GM12878 (cell line): ENCODE data around the gene MT1HL1. TPM values are rescaled to one million over a fixed set of nuclear protein-coding genes. Genes with fewer than 3 reads are reported as not detected.

Source experiments
- ATAC-seq: fragments of 200-7000 bp; cut with Tn5 transposase; 3 replicates; pipeline ENCODE4 v1.9.1; 2020; ENCODE audit warnings: mild to moderate bottlenecking, moderate library complexity
- BruUV-seq: library from RNA; stranded (reverse); fragments of 400-500 nt; replicated peaks from 2 replicates; lab custom pipeline; 2021; lab: Mats Ljungman, UMichigan
- CTCF ChIA-PET: fragments of 300-600 bp; sonication (Branson Sonifier 250); formaldehyde crosslinking; extraction: SDS; loops from one replicate; lab custom pipeline; 2021; ENCODE audit warnings: inconsistent platforms; lab: Yijun Ruan, JAX
- POLR2A ChIA-PET: fragments of 350-600 bp; formaldehyde crosslinking; extraction: SDS; loops from one replicate; lab custom pipeline; 2021; ENCODE audit warnings: inconsistent platforms; lab: Charles Lee
- RAD21 ChIA-PET: fragments of 300-600 bp; sonication (Branson Sonifier 250); formaldehyde crosslinking; loops from one replicate; lab custom pipeline; 2023; ENCODE audit warnings: antibody characterized with exemption; ENCODE audit not compliant: unreplicated experiment; lab: Charles Lee
- SMC1A ChIA-PET: fragments of 300-600 bp; sonication (Branson Sonifier 250); formaldehyde crosslinking; loops from one replicate; lab custom pipeline; 2023; ENCODE audit not compliant: unreplicated experiment, uncharacterized antibody; lab: Charles Lee
- DNase-seq: peaks from one replicate; pipeline ENCODE4 v3.0.0-alpha.2; 2011; ENCODE audit warnings: low read depth, low spot score
- FAIRE-seq: peaks from 3 replicates; lab custom pipeline; 2011; peaks lifted over from hg19 to GRCh38; lab: Jason Lieb, UNC
- H2AFZ ChIP-seq: 2 replicates; pipeline ENCODE4 v1.6.0; 2011; ENCODE audit warnings: low read depth, low read length, control low read depth; ENCODE audit not compliant: control insufficient read depth
- H3K27ac ChIP-seq: 2 replicates; pipeline ENCODE4 v1.5.1; 2011; ENCODE audit warnings: control low read depth; ENCODE audit not compliant: control insufficient read depth, insufficient read depth
- H3K27me3 ChIP-seq, 2 experiments: replicated peaks in 1 of 2; 2 replicates each; pipeline versions ENCODE4 v1.6.0 to v1.6.1; 2011; ENCODE audit warnings: low read length in 1 of 2; ENCODE audit not compliant: control insufficient read depth in 2 of 2, insufficient read depth in 2 of 2
- H3K36me3 ChIP-seq, 2 experiments: 2 replicates each; pipeline ENCODE4 v1.5.1; 2011; ENCODE audit warnings: low read length in 1 of 2; ENCODE audit not compliant: control insufficient read depth in 2 of 2, insufficient read depth in 2 of 2
- H3K4me1 ChIP-seq: 2 replicates; pipeline ENCODE4 v1.6.1; 2011; ENCODE audit warnings: mild to moderate bottlenecking, low read length, moderate library complexity, mixed read lengths; ENCODE audit not compliant: control insufficient read depth, insufficient read depth
- H3K4me2 ChIP-seq: 2 replicates; pipeline ENCODE4 v1.6.0; 2011; ENCODE audit warnings: control low read depth; ENCODE audit not compliant: control insufficient read depth, insufficient read depth
- H3K4me3 ChIP-seq: fragments of 200-600 bp; sonication (generic); 2 replicates; pipeline ENCODE4 v1.5.1; 2016
- H3K79me2 ChIP-seq: 2 replicates; pipeline ENCODE4 v1.6.0; 2011; ENCODE audit warnings: low read length; ENCODE audit not compliant: control insufficient read depth, insufficient read depth
- H3K9ac ChIP-seq: 2 replicates; pipeline ENCODE4 v1.8.0; 2011; ENCODE audit warnings: low read length, control low read depth, mixed read lengths; ENCODE audit not compliant: control insufficient read depth, insufficient read depth
- H3K9me3 ChIP-seq: replicated peaks from 3 replicates; pipeline ENCODE4 v1.5.1; 2011; ENCODE audit warnings: mild to moderate bottlenecking, low read length; ENCODE audit not compliant: control insufficient read depth, insufficient read depth
- H4K20me1 ChIP-seq: 2 replicates; pipeline ENCODE4 v1.6.0; 2011; ENCODE audit not compliant: control insufficient read depth, insufficient read depth
- BACH1 ChIP-seq: fragments of 450-650 bp; IDR thresholded peaks from 2 replicates; pipeline ENCODE4 v1.6.1; 2017; ENCODE audit warnings: mild to moderate bottlenecking, borderline replicate concordance
- CBX5 ChIP-seq: sonication (generic); IDR thresholded peaks from 2 replicates; pipeline ENCODE4 v1.6.1; 2016; ENCODE audit warnings: low read depth, moderate library complexity, mild to moderate bottlenecking, inconsistent platforms
- POU2F2 ChIP-seq: IDR thresholded peaks from 3 replicates; pipeline ENCODE4 v1.6.1; 2011; ENCODE audit warnings: low read depth, mild to moderate bottlenecking, low read length, borderline replicate concordance
- TAF1 ChIP-seq: IDR thresholded peaks from 2 replicates; pipeline ENCODE4 v1.6.1; 2011; ENCODE audit warnings: mild to moderate bottlenecking, low read depth, low read length, borderline replicate concordance
- ZNF24 ChIP-seq: fragments of 450-650 bp; IDR thresholded peaks from 2 replicates; pipeline ENCODE4 v1.6.1; 2017; ENCODE audit warnings: antibody characterized with exemption, mild to moderate bottlenecking
- ZNF622 ChIP-seq: fragments of 450-650 bp; IDR thresholded peaks from 2 replicates; pipeline ENCODE4 v1.6.1; 2017; ENCODE audit warnings: mild to moderate bottlenecking, inconsistent platforms
- WGBS: methylation state at CpG from one replicate; pipeline ENCODE4 v1.1.6; 2016; ENCODE audit warnings: low lambda C conversion rate; ENCODE audit not compliant: insufficient replicate concordance, insufficient coverage; ENCODE audit errors: missing lambda C conversion rate; 5-methylcytosine and 5-hydroxymethylcytosine counted together
- in situ Hi-C: fragments of 300-500 bp; cut with MboI; formaldehyde crosslinking; loops from 9 replicates; pipeline ENCODE4 v1.14.3; 2018; ENCODE audit warnings: mixed read lengths
- intact Hi-C: fragments of 100-400 bp; cut with micrococcal nuclease; formaldehyde crosslinking; loops from one replicate; pipeline ENCODE4 v1.14.2; 2022; ENCODE audit not compliant: unreplicated experiment
- polyA plus RNA-seq, 11 experiments: library from polyadenylated mRNA; depleted of rRNA in 4 of 11; unstranded in 6 of 11; stranded (reverse) in 5 of 11; fragments of >200 nt; fragmentation: Nextera tagmentation in 4 of 11; fragmentation: Illumina TruSeq in 1 of 11; extraction: Ambion mirVana in 4 of 11; extraction: Trizol in 1 of 11; gene quantifications; 1 replicate in 1 of 11; 2 replicates in 10 of 11; pipeline versions ENCODE4 v1.2.1 to v1.2.3, GENCODE V29; 2011 to 2016; ENCODE audit warnings: inconsistent platforms in 2 of 11, missing spikeins in 2 of 11, low read depth in 1 of 11
- total RNA-seq, 4 experiments: library from RNA; depleted of rRNA in 3 of 4; stranded (reverse); fragments of >200 nt in 3 of 4; fragmentation: Illumina TruSeq in 1 of 4; extraction: Trizol in 1 of 4; gene quantifications; 2 replicates each; pipeline versions ENCODE4 v1.2.1 to v1.2.3, GENCODE V29; 2013 to 2021
- TF ChIP-seq, protein P1 (sequence below): fragments of 450-650 bp; IDR thresholded peaks from 2 replicates; pipeline ENCODE4 v1.6.1; 2016; ENCODE audit warnings: mild to moderate bottlenecking

MT1HL1 gene
- total and polyA plus RNA-seq, 10 of the 15 experiments (the other 5 are each of a cell fraction or from before 2014, with no cell fraction given) = not detected

DNA sequence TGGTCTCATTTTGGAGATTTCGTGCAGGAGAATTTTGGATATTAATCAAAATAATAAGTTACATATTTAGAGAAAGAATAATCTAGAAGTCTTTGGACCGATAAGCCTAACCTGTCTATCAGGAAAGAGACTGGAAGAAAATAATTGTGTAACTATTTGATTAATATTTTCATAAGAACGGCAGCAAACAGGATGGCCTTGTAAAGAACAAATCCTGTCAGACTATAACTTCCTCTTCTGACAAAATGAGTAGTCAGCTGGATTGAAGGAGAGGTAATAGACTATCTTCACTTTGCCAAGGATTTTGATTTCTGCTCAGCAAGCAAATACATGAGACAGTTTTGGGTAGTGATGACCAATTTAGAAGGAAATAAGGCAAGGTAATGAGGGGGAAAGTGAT lies 25.0 kb upstream of the MT1HL1 start:
- no peak for DNase-seq
- Histone ChIP-seq H3K4me1 (no peaks in the 10 kb centered on the region), H3K79me2 (no peaks in the 10 kb centered on the region), H3K9me3 (no peaks in the 10 kb centered on the region), H3K27me3 (no peaks in the 10 kb centered on the region; a peak in 1 of 4 replicates), H4K20me1 (no peaks in the 10 kb centered on the region), H2AFZ (no peak overlapping the region), H3K9ac (no peak overlapping the region), H3K27ac (no peak overlapping the region), H3K36me3 (no peaks in the 10 kb centered on the region), H3K4me2 (no peak overlapping the region), H3K4me3 (no peak overlapping the region)
- no peak for ATAC-seq
- WGBS = 19% methylated on average over 3 of the region's 3 CpGs
- intact Hi-C loops = no loop called here
- in situ Hi-C loops = no loop called here
- no peak for TF ChIP-seq POU2F2
- TF ChIP-seq, protein P1, sequence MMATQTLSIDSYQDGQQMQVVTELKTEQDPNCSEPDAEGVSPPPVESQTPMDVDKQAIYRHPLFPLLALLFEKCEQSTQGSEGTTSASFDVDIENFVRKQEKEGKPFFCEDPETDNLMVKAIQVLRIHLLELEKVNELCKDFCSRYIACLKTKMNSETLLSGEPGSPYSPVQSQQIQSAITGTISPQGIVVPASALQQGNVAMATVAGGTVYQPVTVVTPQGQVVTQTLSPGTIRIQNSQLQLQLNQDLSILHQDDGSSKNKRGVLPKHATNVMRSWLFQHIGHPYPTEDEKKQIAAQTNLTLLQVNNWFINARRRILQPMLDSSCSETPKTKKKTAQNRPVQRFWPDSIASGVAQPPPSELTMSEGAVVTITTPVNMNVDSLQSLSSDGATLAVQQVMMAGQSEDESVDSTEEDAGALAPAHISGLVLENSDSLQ = no peak
- TF ChIP-seq BACH1 = no peak
- no peak for TF ChIP-seq TAF1
- no peak for TF ChIP-seq ZNF24
- TF ChIP-seq ZNF622 = no peak
- no peak for TF ChIP-seq CBX5
- ChIA-PET POLR2A (no interaction called here), CTCF (no interaction called here), RAD21 (no interaction called here), SMC1A (no interaction called here)
- no peak for FAIRE-seq
- BruUV-seq = no TSS peak
